ENCODE data around the gene C5orf34.
"Not testable (repeated sequence)": the region's sequence is repeated elsewhere in the genome, so short reads cannot be mapped to it uniquely, and the experiment has no call there.

Gene C5orf34

GRCh38 chr5:43514816-43515677 is at the start of gene C5orf34:
TSS of gene C5orf34 (minus strand) at chr5:43515148. CDS start at chr5:43509339, 5,809 bp downstream.
- DNase-seq = peak; percentile 97

GRCh38 chr5:43564289-43564850 is 49.4 kb upstream of the C5orf34 start:
- no peak for DNase-seq

GRCh38 chr5:43563321-43563720 is 48.4 kb upstream of the C5orf34 start:
- DNase-seq = no peak

- no peak for DNase-seq
Measured at GRCh38 chr5:43561356-43561755, 46.4 kb upstream of the C5orf34 start.

- DNase-seq = no peak
Measured at GRCh38 chr5:43560128-43560527, 45.2 kb upstream of the C5orf34 start.

- DNase-seq = peak; percentile 88
Measured at GRCh38 chr5:43556857-43557542, 42.1 kb upstream of the C5orf34 start, which contains the start of gene PAIP1. TSS of gene PAIP1 (minus strand) at chr5:43557077. CDS start at chr5:43556846, 231 bp downstream.

- not testable (repeated sequence) for DNase-seq
Measured at GRCh38 chr5:43556607-43556856, 41.6 kb upstream of the C5orf34 start.

GRCh38 chr5:43555895-43556606 is 41.1 kb upstream of the C5orf34 start:
- DNase-seq = no peak

- DNase-seq = no peak
Measured at GRCh38 chr5:43554497-43554896, 39.5 kb upstream of the C5orf34 start.

GRCh38 chr5:43553381-43553780 is 38.4 kb upstream of the C5orf34 start:
- DNase-seq = no peak

- DNase-seq = no peak
Measured at GRCh38 chr5:43551731-43552130, 36.8 kb upstream of the C5orf34 start.

GRCh38 chr5:43549272-43549671 is 34.3 kb upstream of the C5orf34 start:
- not testable (repeated sequence) for DNase-seq

GRCh38 chr5:43548358-43548757 is 33.4 kb upstream of the C5orf34 start:
- no peak for DNase-seq

- no peak for DNase-seq
Measured at GRCh38 chr5:43547532-43547931, 32.6 kb upstream of the C5orf34 start.

- DNase-seq = no peak
Measured at GRCh38 chr5:43543434-43543833, 28.5 kb upstream of the C5orf34 start.

- no peak for DNase-seq
Measured at GRCh38 chr5:43540746-43541145, 25.8 kb upstream of the C5orf34 start.

GRCh38 chr5:43536972-43537371 is 22.0 kb upstream of the C5orf34 start:
- no peak for DNase-seq

- DNase-seq = no peak
Measured at GRCh38 chr5:43533646-43534045, 18.7 kb upstream of the C5orf34 start.

- no peak for DNase-seq
Measured at GRCh38 chr5:43530648-43531047, 15.7 kb upstream of the C5orf34 start.

- DNase-seq = no peak
Measured at GRCh38 chr5:43523662-43524072, 8.7 kb upstream of the C5orf34 start.

- no peak for DNase-seq
Measured at GRCh38 chr5:43520615-43521014, 5.7 kb upstream of the C5orf34 start.

- DNase-seq = no peak
Measured at GRCh38 chr5:43515678-43516048, 715 bp upstream of the C5orf34 start.

- no peak for DNase-seq
Measured at GRCh38 chr5:43514471-43514815, 505 bp downstream of the C5orf34 start.

GRCh38 chr5:43514025-43514424 is 923 bp downstream of the C5orf34 start:
- DNase-seq = no peak

All from NCI-H1105 (cell line).